Stimulated activated CD8-positive, alpha-beta memory T cell treated with anti-CD3 and anti-CD28 coated beads, Interleukin-4, amount 100 ng/mL, for 1 hour (primary cell): ENCODE data around the gene GDNF.
"Not testable (repeated sequence)": the region's sequence is repeated elsewhere in the genome, so short reads cannot be mapped to it uniquely, and the experiment has no call there.

Experiments used
- DNase-seq, 2 donors: peaks; one replicate each; pipeline ENCODE4 v3.0.0-alpha.2; 2020; ENCODE audit warnings: low read depth in 2 of 2, low spot score in 1 of 2

GDNF gene

GRCh38 chr5:37839407-37840052, at the start of gene GDNF:
Gene GDNF, minus strand, starts transcription at chr5:37840041. Its CDS starts 5,245 bp downstream, at chr5:37834796.
- DNase-seq = no peak

GRCh38 chr5:37888476-37888875, 48.6 kb upstream of the GDNF start:
- no peak for DNase-seq

- DNase-seq = no peak
These were observed 46.5 kb upstream of the GDNF start for GRCh38 chr5:37886242-37886905.

- no peak for DNase-seq
These were observed 42.8 kb upstream of the GDNF start for GRCh38 chr5:37882636-37883035.

GRCh38 chr5:37881359-37881758, 41.5 kb upstream of the GDNF start:
- DNase-seq = no peak

GRCh38 chr5:37876943-37877342, 37.1 kb upstream of the GDNF start:
- no peak for DNase-seq

- DNase-seq = no peak
These were observed 36.4 kb upstream of the GDNF start for GRCh38 chr5:37876245-37876644.

- no peak for DNase-seq
These were observed 35.4 kb upstream of the GDNF start for GRCh38 chr5:37875051-37875787.

GRCh38 chr5:37873988-37874387, 34.1 kb upstream of the GDNF start:
- no peak for DNase-seq

- no peak for DNase-seq
These were observed 31.4 kb upstream of the GDNF start for GRCh38 chr5:37871023-37871815.

- DNase-seq = no peak
These were observed 29.4 kb upstream of the GDNF start for GRCh38 chr5:37869216-37869615.

GRCh38 chr5:37867654-37868053, 27.8 kb upstream of the GDNF start:
- DNase-seq = no peak

- DNase-seq = not testable (repeated sequence)
These were observed 23.1 kb upstream of the GDNF start for GRCh38 chr5:37862907-37863306.

GRCh38 chr5:37860206-37860605, 20.4 kb upstream of the GDNF start:
- DNase-seq = no peak

GRCh38 chr5:37859805-37860204, 20.0 kb upstream of the GDNF start:
- no peak for DNase-seq

- no peak for DNase-seq
These were observed 18.4 kb upstream of the GDNF start for GRCh38 chr5:37858250-37858649.

GRCh38 chr5:37857696-37858095, 17.9 kb upstream of the GDNF start:
- DNase-seq = no peak

GRCh38 chr5:37855438-37855837, 15.6 kb upstream of the GDNF start:
- no peak for DNase-seq

- DNase-seq = no peak
These were observed 11.5 kb upstream of the GDNF start for GRCh38 chr5:37851305-37851704.

GRCh38 chr5:37850226-37850865, 10.5 kb upstream of the GDNF start:
- DNase-seq = no peak

GRCh38 chr5:37849641-37850040, 9.8 kb upstream of the GDNF start:
- DNase-seq = no peak
